Fibroblast of lung (primary cell): ENCODE results near the gene CPEB2.

Experiments
- EZH2 ChIP-seq: IDR thresholded peaks from 2 replicates; pipeline ENCODE4 v1.5.1; 2012; ENCODE audit warnings: low read length, control low read depth, mild to moderate bottlenecking; ENCODE audit errors: missing control alignments
- TF ChIP-seq, protein P1 (sequence below), 2 donors: IDR thresholded peaks in 1 of 2; conservative IDR thresholded peaks in 1 of 2; 1 replicate in 1 of 2; 2 replicates in 1 of 2; pipeline ENCODE4 v1.5.1; 2011 to 2012; ENCODE audit warnings: low read length in 2 of 2, control low read depth in 1 of 2, inconsistent platforms in 1 of 2, low read depth in 1 of 2, mild to moderate bottlenecking in 1 of 2

DNA sequence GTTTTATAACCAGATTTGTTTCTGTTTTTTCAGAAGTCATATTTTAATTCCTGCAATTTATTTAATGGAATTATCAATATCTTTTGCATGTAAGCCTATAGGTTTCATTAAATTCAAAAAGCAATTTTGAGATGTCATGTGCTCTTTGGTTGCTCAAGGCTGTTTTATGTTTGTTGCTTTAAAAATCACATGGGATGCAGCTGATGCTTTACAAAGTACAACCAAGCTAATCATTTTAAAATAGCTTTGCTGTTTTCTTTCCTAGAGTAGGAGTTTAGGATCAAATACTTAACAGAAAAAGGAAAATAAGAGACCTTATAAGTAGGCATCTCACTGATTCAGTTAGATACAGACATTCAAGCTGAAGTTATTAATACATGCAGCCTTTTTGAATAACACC lies 11.3 kb downstream of the CPEB2 start:
- no peak for TF ChIP-seq EZH2
- TF ChIP-seq, protein P1, sequence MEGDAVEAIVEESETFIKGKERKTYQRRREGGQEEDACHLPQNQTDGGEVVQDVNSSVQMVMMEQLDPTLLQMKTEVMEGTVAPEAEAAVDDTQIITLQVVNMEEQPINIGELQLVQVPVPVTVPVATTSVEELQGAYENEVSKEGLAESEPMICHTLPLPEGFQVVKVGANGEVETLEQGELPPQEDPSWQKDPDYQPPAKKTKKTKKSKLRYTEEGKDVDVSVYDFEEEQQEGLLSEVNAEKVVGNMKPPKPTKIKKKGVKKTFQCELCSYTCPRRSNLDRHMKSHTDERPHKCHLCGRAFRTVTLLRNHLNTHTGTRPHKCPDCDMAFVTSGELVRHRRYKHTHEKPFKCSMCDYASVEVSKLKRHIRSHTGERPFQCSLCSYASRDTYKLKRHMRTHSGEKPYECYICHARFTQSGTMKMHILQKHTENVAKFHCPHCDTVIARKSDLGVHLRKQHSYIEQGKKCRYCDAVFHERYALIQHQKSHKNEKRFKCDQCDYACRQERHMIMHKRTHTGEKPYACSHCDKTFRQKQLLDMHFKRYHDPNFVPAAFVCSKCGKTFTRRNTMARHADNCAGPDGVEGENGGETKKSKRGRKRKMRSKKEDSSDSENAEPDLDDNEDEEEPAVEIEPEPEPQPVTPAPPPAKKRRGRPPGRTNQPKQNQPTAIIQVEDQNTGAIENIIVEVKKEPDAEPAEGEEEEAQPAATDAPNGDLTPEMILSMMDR (conservative IDR thresholded peaks at IDR 0.05 in 1 of 2, IDR thresholded peaks at IDR 0.05 in 1 of 2; ENCODE audit: low read depth in 1 of 2, low read length in 2 of 2), result no peak
